HG02588 (cell line): ENCODE measurements around the gene ZNF485.

Experiments used
- ATAC-seq: cut with Tn5 transposase; IDR thresholded peaks from one replicate; pipeline ENCODE4 v1.9.1; 2021; ENCODE audit warnings: mild to moderate bottlenecking, moderate library complexity; ENCODE audit not compliant: unreplicated experiment

Gene ZNF485

DNA sequence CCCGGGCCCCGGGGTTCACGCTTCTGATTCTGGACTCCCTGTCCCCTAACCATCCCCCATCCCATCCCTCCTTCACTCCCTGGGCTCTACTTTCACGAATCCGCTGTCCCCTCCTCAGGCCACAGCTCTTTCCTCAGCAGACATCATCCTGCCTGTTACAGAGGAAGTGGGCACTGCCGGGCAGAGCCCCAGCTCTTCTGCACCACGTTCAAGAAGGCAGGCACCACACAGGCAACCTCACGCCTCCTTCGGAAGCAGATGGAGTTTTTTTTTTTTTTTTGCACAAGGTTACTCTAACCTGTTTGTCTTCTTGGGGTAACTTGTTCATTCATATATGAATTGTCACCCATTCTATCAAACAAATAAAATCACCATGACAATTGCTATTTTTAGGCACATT, 60.3 kb downstream of the ZNF485 start:
- no peak for ATAC-seq

- ATAC-seq: no peak
Measured at GRCh38 chr10:43667317-43667731, 61.1 kb downstream of the ZNF485 start.
